ENCODE results near the gene WDHD1.

GRCh38 chr14:54942913-54943312 lies 84.0 kb downstream of the WDHD1 start:
- TF ChIP-seq POLR2A (IDR thresholded peaks at IDR 0.05): no peak
- no peak for TF ChIP-seq CTCF (IDR thresholded peaks at IDR 0.05)
